Measurements from ENCODE around the gene AFF2. TPM values are rescaled to one million over a fixed set of nuclear protein-coding genes. Genes with fewer than 3 reads are reported as not detected.

The AFF2 gene
- under 1 TPM in 2 of 4 donors, not detected in 2; 0.27 to 0.32 TPM for total RNA-seq

DNA sequence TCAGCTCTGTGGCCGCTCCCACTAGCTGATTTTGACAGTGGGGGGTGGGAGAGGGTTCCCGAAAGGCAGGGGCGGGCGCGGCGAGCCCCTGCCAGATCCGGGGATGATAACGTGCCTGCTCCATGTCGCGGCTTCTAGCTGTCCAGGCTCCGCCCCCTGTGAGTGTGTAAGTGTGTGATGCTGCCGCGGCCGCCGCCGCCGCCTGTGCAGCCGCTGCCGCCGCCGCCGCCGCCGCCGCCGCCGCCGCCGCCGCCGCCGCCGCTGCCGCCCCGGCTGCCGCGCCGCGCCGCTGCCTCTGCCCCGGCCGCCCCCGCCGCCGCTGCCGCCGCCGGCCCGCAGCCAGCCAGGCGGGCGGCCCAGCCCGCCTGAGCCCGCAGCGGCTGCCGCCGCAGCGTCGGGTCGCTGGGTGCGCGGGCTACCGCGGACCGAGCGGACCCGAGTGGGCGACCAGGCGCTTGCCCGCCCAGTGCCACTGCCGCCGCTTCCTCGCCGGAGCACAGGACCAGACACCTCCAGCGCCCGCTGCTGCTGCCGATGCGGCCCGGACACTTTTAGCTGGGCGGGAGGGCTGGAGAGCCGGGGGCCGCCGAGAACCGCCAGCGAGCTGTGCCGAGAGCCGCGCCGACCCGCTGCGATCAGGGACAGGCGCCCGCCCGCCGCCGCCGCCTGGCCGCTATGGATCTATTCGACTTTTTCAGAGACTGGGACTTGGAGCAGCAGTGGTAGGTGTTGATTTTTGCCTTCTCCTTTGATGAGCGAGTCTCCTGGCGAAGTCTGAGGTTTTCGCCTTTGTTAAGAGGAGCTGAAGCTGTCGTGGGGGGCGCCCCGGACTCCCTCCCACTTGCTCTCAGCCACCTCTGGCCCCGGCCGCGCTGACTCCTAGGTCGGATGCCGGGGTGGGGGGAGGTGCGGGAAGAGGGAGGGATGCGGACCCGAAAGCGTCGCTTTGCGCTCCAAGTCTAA is at the start of gene AFF2:
Gene AFF2 (plus strand): TSS at position 195 of the 963 bp plus-strand sequence. CDS start 481 bp downstream, at position 676.
- Histone ChIP-seq H3K36me3 (no peaks in the 10 kb centered on the region), H3K9me3 (no peaks in the 10 kb centered on the region), H3K4me1 (peaks cover 0 to 8% (median 7%) of the 10 kb centered on the region in 4 donors), H3K4me3 (peak within 1 kb of the TSS in 3 of 4 donors; percentile 22 to 52 (median 27)), H3K27me3 (peaks cover 43% of the 10 kb centered on the region), H3K27ac (no peak within 1 kb of the TSS)
- in situ Hi-C loops (cut with MboI; ENCODE audit: low pct_ligation_motif_present in 1 of 4, low pct_unique_long_range_greater_than_20kb in 1 of 4, low sequenced_read_pairs in 3 of 4) (no loop called here), intact Hi-C loops (cut with DNase I; ENCODE audit: low total_unique reads) (no loop called here)
- WGBS, 2 donors (ENCODE audit: low coverage in 1 of 2) = 4 to 72% methylated on average over 9 to 108 of the region's 115 CpGs
- DNase-seq = no peak
- no peak for TF ChIP-seq EP300 (IDR thresholded peaks at IDR 0.05; ENCODE audit: low read depth)
- TF ChIP-seq POLR2AphosphoS5 (IDR thresholded peaks at IDR 0.05) = no peak
- no peak for TF ChIP-seq POLR2A (IDR thresholded peaks at IDR 0.05)
- TF ChIP-seq, protein P1, sequence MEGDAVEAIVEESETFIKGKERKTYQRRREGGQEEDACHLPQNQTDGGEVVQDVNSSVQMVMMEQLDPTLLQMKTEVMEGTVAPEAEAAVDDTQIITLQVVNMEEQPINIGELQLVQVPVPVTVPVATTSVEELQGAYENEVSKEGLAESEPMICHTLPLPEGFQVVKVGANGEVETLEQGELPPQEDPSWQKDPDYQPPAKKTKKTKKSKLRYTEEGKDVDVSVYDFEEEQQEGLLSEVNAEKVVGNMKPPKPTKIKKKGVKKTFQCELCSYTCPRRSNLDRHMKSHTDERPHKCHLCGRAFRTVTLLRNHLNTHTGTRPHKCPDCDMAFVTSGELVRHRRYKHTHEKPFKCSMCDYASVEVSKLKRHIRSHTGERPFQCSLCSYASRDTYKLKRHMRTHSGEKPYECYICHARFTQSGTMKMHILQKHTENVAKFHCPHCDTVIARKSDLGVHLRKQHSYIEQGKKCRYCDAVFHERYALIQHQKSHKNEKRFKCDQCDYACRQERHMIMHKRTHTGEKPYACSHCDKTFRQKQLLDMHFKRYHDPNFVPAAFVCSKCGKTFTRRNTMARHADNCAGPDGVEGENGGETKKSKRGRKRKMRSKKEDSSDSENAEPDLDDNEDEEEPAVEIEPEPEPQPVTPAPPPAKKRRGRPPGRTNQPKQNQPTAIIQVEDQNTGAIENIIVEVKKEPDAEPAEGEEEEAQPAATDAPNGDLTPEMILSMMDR (IDR thresholded peaks at IDR 0.05) = no peak

DNA sequence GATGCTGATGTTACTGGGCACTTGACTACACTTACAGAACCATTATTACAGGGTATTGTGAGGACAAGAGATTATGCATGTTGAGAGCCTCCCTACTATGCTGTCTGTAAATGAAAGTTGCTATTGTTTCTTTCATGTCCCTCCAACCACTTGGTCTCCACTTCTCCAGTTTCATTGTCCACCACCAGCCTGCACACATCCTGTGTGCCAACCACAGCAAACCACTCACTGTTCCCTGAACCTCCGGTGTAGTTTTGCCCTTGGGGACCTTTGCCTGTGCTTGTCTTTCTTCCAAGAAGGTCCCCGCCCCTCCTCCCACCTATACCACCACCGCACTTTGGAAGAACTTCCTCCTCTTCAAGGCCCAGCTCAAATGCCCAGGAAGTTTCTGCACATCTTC is 43.1 kb upstream of the AFF2 start:
- in situ Hi-C loops (cut with MboI; ENCODE audit: low pct_ligation_motif_present in 1 of 4, low pct_unique_long_range_greater_than_20kb in 1 of 4, low sequenced_read_pairs in 3 of 4) = no loop called here
- Histone ChIP-seq H3K4me3 (no peak overlapping the region), H3K4me1 (no peaks in the 10 kb centered on the region), H3K27ac (no peak overlapping the region), H3K9me3 (no peaks in the 10 kb centered on the region), H3K27me3 (no peaks in the 10 kb centered on the region), H3K36me3 (no peaks in the 10 kb centered on the region)
- no peak for TF ChIP-seq EP300 (IDR thresholded peaks at IDR 0.05; ENCODE audit: low read depth)
- WGBS, 2 donors (ENCODE audit: low coverage in 1 of 2) = 33 to 39% methylated on average over 1 to 3 of the region's 3 CpGs
- intact Hi-C loops (cut with DNase I; ENCODE audit: low total_unique reads) = no loop called here
- DNase-seq = no peak

GRCh38 chrX:148459343-148459742 is 41.1 kb upstream of the AFF2 start:
- Histone ChIP-seq H3K27me3 (no peaks in the 10 kb centered on the region), H3K4me1 (no peaks in the 10 kb centered on the region), H3K9me3 (no peaks in the 10 kb centered on the region), H3K36me3 (no peaks in the 10 kb centered on the region), H3K27ac (no peak overlapping the region), H3K4me3 (no peak overlapping the region)
- in situ Hi-C loops (cut with MboI; ENCODE audit: low pct_ligation_motif_present in 1 of 4, low pct_unique_long_range_greater_than_20kb in 1 of 4, low sequenced_read_pairs in 3 of 4) = no loop called here
- TF ChIP-seq POLR2A (IDR thresholded peaks at IDR 0.05) (no peak), POLR2AphosphoS5 (IDR thresholded peaks at IDR 0.05) (no peak), EP300 (IDR thresholded peaks at IDR 0.05; ENCODE audit: low read depth) (no peak)
- TF ChIP-seq, protein P1 (IDR thresholded peaks at IDR 0.05) = no peak
- WGBS, 2 donors (ENCODE audit: low coverage in 1 of 2) = 59% methylated on average over 4 of the region's 4 CpGs; no CpG with 5 or more reads in 1 of the 2 donors
- intact Hi-C loops (cut with DNase I; ENCODE audit: low total_unique reads) = no loop called here
- DNase-seq = no peak

DNA sequence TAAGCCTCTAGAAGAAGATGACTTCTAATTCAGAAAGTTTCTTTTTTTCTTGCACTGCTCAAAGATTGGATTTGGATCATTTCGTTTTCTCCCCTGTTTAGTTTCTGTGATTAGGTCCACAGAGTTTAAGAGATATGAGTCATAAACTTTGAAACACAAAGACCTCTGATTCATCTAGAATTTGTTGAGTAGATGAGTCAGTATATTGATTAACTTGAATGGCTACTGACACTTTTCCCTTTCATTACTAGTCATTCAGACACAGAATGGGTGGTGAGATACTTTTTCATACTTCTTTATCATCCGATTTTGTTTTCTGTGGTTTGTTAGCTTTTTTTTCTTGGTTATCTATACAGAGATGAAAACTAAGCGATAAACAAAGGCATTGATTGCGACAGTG is 34.1 kb upstream of the AFF2 start:
- H3K27me3 ChIP-seq = no peaks in the 10 kb centered on the region
- H3K4me3 ChIP-seq = no peak overlapping the region
- no peak for DNase-seq
- no peaks in the 10 kb centered on the region for H3K9me3 ChIP-seq
- no peaks in the 10 kb centered on the region for H3K4me1 ChIP-seq
- intact Hi-C loops (cut with DNase I; ENCODE audit: low total_unique reads) (no loop called here), in situ Hi-C loops (cut with MboI; ENCODE audit: low pct_ligation_motif_present in 1 of 4, low pct_unique_long_range_greater_than_20kb in 1 of 4, low sequenced_read_pairs in 3 of 4) (no loop called here)
- H3K27ac ChIP-seq = no peak overlapping the region
- 52 to 53% methylated on average over 3 to 4 of the region's 4 CpGs for WGBS, 2 donors (ENCODE audit: low coverage in 1 of 2)
- no peaks in the 10 kb centered on the region for H3K36me3 ChIP-seq
- no peak for TF ChIP-seq POLR2AphosphoS5 (IDR thresholded peaks at IDR 0.05)
- no peak for TF ChIP-seq EP300 (IDR thresholded peaks at IDR 0.05; ENCODE audit: low read depth)
- TF ChIP-seq, protein P1 (IDR thresholded peaks at IDR 0.05) = no peak
- no peak for TF ChIP-seq POLR2A (IDR thresholded peaks at IDR 0.05)
